ENCODE data around the gene CXCL9.

The CXCL9 gene

GRCh38 chr4:75953509-75953908 lies 53.8 kb downstream of the CXCL9 start:
- no peak for DNase-seq
